Measurements from ENCODE around the gene C2orf74. TPM values are rescaled to one million over a fixed set of nuclear protein-coding genes. Genes with fewer than 3 reads are reported as not detected.
"Not testable (repeated sequence)": the region's sequence is repeated elsewhere in the genome, so short reads cannot be mapped to it uniquely, and the experiment has no call there.

Gene C2orf74
- total RNA-seq, 2 experiments from 2014 or later = 13.3 to 14.0 TPM

- POLR2A ChIA-PET = no interaction called here
Measured at GRCh38 chr2:61157371-61158003, 4.5 kb upstream of the C2orf74 start.

GRCh38 chr2:61158356-61158955 lies 3.5 kb upstream of the C2orf74 start:
- H3K9me3 Mint-ChIP-seq = no peaks in the 10 kb centered on the region
- peaks cover 7% of the 10 kb centered on the region for H3K4me1 Mint-ChIP-seq (ENCODE audit: low read depth)
- CTCF ChIA-PET = no interaction called here
- no peak overlapping the region for H3K4me3 Mint-ChIP-seq
- intact Hi-C loops (cut with micrococcal nuclease) = no loop called here
- POLR2A ChIA-PET = no interaction called here
- no peaks in the 10 kb centered on the region for H3K27me3 Mint-ChIP-seq
- DNase-seq (no peak), ATAC-seq (no peak)
- no peak overlapping the region for H3K27ac Mint-ChIP-seq
- H3K36me3 Mint-ChIP-seq (ENCODE audit: low read depth) = peaks cover 15% of the 10 kb centered on the region
- no peak for TF ChIP-seq CTCF (IDR thresholded peaks at IDR 0.05)

More at GRCh38 chr2:61157371-61158003, 4.5 kb upstream of the C2orf74 start:
- intact Hi-C loops (cut with micrococcal nuclease) = no loop called here
- H3K4me1 Mint-ChIP-seq (ENCODE audit: low read depth) = peaks cover 7% of the 10 kb centered on the region
- no peaks in the 10 kb centered on the region for H3K27me3 Mint-ChIP-seq
- DNase-seq = no peak
- peaks cover 12% of the 10 kb centered on the region for H3K36me3 Mint-ChIP-seq (ENCODE audit: low read depth)
- no peak for ATAC-seq
- TF ChIP-seq CTCF (IDR thresholded peaks at IDR 0.05) = no peak
- no peak overlapping the region for H3K27ac Mint-ChIP-seq
- H3K9me3 Mint-ChIP-seq = no peaks in the 10 kb centered on the region
- CTCF ChIA-PET = no interaction called here
- H3K4me3 Mint-ChIP-seq = no peak overlapping the region

GRCh38 chr2:61162721-61163120 lies 733 bp downstream of the C2orf74 start:
- TF ChIP-seq CTCF (IDR thresholded peaks at IDR 0.05) = no peak
- H3K4me1 Mint-ChIP-seq (ENCODE audit: low read depth) = peaks cover 7% of the 10 kb centered on the region
- no peaks in the 10 kb centered on the region for H3K9me3 Mint-ChIP-seq
- H3K36me3 Mint-ChIP-seq (ENCODE audit: low read depth) = peaks cover 30% of the 10 kb centered on the region
- ChIA-PET POLR2A (interaction anchor here (1.4 kb wide), 1 partner anchor 17 kb away, joined by 3 read pairs; no protein-coding TSS in a partner anchor), CTCF (interaction anchor here (0.9 to 1.1 kb wide), 2 partner anchors 13 to 154 kb away, joined by 3 read pairs; no protein-coding TSS in a partner anchor)
- no peak overlapping the region for H3K27ac Mint-ChIP-seq
- DNase-seq (no peak), ATAC-seq (no peak)
- no peak overlapping the region for H3K4me3 Mint-ChIP-seq
- intact Hi-C loops (cut with micrococcal nuclease) = no loop called here
- no peaks in the 10 kb centered on the region for H3K27me3 Mint-ChIP-seq

- H3K9me3 Mint-ChIP-seq; H3K4me1 Mint-ChIP-seq (ENCODE audit: low read depth); CTCF ChIA-PET; H3K27ac Mint-ChIP-seq; ATAC-seq; intact Hi-C loops (cut with micrococcal nuclease); H3K27me3 Mint-ChIP-seq; H3K4me3 Mint-ChIP-seq; DNase-seq: not testable (repeated sequence)
- H3K36me3 Mint-ChIP-seq (ENCODE audit: low read depth) = peaks cover 20% of the 10 kb centered on the region
- POLR2A ChIA-PET = interaction anchor here (1.3 kb wide), 1 partner anchor 10 kb away, joined by 3 read pairs; no protein-coding TSS in a partner anchor
Measured at GRCh38 chr2:61165082-61165481, 3.1 kb downstream of the C2orf74 start.

- Mint-ChIP-seq H3K4me3 (no peak overlapping the region), H3K27me3 (no peaks in the 10 kb centered on the region), H3K4me1 (ENCODE audit: low read depth) (peaks cover 2% of the 10 kb centered on the region), H3K36me3 (ENCODE audit: low read depth) (peaks cover 20% of the 10 kb centered on the region), H3K27ac (no peak overlapping the region), H3K9me3 (no peaks in the 10 kb centered on the region)
- TF ChIP-seq CTCF (IDR thresholded peaks at IDR 0.05) = no peak
- intact Hi-C loops (cut with micrococcal nuclease) = no loop called here
- ChIA-PET CTCF (no interaction called here), POLR2A (interaction anchor here (1.3 kb wide), 1 partner anchor 9 kb away, joined by 3 read pairs; no protein-coding TSS in a partner anchor)
- DNase-seq = no peak
- ATAC-seq = no peak
Measured at GRCh38 chr2:61165946-61166345, 4.0 kb downstream of the C2orf74 start.
